Stimulated activated CD4-positive, alpha-beta T cell treated with anti-CD3 and anti-CD28 coated beads, Interleukin-15, amount 100 ng/mL, for 1 hour (primary cell): ENCODE results near the gene CHRDL2.

Experiments used
- DNase-seq, 2 donors: peaks; one replicate each; pipeline ENCODE4 v3.0.0-alpha.2; 2020; ENCODE audit warnings: low read depth in 1 of 2, low spot score in 1 of 2

Gene CHRDL2

GRCh38 chr11:74687237-74688023, 43.8 kb downstream of the CHRDL2 start:
- no peak for DNase-seq

- DNase-seq, result no peak
Observed at GRCh38 chr11:74686792-74687191, 44.4 kb downstream of the CHRDL2 start.

- no peak for DNase-seq
Observed at GRCh38 chr11:74685905-74686304, 45.3 kb downstream of the CHRDL2 start.

DNA sequence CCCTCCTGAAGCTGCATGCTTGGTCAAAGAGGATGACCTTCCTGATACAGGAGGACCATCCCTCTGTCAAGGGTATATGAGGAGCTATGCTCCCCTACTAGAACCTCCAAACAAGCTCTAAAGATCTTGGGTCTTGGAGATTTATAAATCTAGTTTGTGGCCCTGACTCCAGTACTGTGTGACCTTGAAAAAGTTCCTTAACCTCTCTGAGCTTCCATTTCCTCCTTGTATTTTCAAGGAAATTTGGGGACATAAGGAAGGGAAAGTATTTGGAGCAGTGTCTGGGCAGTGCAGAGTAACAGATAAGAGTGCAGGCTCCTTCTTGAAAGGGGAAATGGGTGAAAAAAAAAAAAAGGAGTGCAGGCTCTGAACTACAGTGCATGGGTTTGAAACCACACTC, 45.9 kb downstream of the CHRDL2 start:
- DNase-seq, result no peak

- DNase-seq, result no peak
Observed at GRCh38 chr11:74684661-74685060, 46.6 kb downstream of the CHRDL2 start.

- DNase-seq, result no peak
Observed at GRCh38 chr11:74683941-74684481, 47.2 kb downstream of the CHRDL2 start.

GRCh38 chr11:74683279-74683871, 47.9 kb downstream of the CHRDL2 start:
- DNase-seq, result no peak

DNA sequence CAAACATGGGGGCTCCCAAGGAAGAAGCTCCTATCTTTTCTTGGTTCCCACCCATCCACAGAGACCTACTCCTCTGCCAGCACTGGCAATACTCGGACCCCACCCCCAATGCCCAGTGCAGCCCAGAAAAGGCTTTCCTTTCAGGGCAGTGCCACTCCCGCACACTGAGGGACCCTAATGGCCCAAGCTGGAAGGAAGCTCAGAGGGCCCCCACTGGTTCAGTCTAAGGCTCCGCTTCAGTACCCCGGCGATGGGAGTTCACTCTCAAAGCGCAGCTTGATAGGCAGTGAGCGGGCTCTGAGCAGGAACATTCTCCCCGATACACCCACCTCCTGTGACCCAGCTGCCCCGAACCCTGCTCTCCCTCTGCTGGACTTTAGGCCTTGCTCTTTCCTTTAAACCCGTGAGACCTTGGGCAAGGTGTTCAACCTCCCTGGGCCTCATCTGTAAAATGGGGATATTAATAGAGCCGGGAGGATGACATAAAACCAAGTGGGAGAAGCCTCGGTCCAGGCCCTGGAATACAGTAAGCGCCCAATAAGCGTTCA, 48.4 kb downstream of the CHRDL2 start:
- DNase-seq, result no peak

DNA sequence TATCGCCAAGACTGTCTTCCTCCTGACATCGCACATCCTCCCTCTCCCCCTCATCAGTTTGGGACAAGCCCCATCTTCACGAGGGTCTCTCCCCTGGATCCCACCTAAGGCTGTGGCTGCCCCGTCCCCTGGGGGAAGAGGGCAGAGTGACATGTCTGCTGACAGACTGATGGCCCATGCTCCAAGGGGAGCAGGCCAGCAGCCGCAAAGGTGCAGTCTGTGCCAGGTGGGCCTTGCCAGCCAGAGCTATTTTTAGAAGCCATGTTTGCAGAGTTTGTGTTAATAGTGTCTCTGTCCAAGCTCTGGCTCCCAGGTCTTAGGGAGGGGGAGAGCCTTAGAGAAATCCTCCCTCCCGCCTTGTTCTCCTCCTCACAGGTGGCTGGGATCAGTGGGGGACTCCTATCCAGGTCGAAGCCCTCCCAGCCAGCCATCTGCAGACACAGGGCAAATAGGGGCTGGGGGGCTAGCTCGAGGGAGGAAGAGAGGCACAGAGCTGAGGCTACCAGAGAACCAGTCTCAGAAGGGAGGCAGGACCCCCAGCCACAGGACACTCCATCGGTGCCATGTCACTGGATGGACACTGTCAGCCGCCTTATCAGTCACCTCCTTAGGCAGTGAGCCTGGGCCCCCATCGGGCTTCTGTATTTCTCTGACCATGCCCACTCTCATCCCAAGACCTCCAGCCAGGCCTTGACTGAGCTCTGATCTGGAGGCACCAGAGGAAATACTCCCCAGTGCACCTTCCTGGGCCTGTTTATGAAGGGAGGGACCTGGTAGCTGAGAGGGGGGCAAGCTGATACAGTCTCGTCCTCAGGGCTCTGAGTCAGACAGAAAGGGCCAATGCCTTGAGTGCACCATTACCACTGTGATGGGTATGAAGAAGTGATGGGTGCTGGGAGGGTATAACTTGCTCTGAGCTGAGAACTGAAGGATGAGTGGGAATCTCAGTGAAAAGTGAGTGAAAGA, 49.3 kb downstream of the CHRDL2 start:
- DNase-seq, result no peak

- DNase-seq, result no peak
Observed at GRCh38 chr11:74680703-74681531, 50.3 kb downstream of the CHRDL2 start.

DNA sequence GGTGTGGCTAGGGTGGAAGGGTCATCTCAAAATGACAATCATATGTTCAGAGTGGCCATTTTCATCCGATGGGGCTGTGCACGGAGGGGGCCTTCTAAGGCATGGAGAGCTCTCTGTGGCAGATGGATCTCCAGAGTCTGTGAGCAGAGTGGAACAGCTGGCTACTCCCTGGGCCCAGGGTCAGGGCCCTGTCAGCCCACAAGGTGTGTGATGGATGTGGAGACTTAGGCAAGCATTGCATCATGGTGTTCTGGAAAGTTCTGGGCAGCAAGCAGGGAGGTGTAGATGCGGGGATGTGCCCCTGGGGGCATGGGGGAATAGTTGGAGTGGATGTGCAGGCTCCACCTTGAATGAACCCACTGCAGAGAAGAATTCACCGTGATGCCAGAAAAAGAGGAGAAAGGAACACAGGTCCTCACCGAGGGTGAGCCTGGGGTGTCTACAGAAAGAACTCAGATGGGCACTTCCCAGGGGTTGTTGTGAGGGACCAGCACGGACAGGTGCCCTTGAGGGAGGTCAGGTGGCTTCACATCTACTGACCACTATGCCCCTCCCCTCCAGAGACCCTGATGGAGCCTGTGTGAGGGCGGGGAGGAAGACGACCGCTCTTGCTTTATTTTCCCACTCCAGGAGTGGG, 51.1 kb downstream of the CHRDL2 start:
- DNase-seq, result no peak

DNA sequence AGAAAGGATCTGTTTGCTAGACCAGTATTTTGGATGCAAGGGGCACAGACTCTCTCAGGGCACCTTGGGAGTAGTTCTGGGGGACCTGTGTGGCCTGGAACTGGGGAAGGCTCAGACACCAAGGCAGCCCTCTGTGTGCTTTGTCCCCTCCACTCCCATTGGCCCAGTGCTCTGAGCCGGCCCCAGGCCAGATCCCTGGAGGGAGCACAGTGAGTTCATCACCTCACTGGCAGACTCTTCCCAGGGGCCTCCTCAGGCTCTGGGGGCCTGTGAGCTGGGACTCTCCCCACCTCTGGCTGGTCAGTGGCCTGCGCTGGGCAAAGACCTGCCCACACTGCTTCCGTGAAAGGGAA, 51.7 kb downstream of the CHRDL2 start:
- no peak for DNase-seq

DNA sequence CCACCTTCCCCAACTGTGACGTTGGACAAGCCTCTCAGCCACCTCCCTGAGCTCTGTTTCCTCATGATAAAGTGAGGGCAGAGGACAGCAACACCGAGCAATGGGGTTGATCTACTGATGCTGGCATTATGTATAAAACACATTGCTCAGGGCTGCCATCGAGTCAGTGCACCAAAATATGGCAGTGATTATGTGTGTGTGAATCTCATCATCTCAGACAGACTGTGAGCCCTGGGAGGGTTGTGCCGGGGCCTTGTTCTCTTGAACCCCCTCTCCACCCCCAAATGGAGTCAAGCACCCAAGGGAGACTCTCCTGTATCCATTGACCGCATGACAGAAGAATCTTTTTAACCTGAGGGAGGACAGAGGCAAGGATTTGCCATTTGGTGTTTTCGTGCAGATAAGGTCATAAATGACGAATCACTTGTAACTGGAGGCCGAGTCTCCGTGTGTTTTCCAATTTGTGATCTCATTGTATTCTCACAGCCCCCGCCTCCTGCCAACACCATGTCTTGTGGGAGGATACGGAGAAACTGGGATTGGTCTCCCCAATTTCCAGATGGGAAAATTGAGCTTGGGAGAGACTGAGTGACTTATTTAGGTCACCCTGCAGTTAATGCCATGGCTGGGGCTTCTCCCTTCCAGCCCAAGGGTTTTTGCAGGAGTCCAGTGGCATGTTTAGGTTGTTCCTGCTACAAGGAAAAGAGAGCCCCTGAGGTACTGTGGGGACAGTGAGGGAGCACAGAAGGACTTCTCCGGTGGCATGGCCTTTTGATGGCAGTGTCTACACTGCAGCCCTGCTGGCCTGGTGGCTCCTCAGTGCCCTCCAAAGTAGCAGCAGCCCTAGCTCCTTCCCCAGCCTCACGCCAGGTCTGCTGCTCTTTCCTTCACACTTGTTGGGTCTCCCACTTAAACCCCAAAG, 52.4 kb downstream of the CHRDL2 start:
- no peak for DNase-seq

DNA sequence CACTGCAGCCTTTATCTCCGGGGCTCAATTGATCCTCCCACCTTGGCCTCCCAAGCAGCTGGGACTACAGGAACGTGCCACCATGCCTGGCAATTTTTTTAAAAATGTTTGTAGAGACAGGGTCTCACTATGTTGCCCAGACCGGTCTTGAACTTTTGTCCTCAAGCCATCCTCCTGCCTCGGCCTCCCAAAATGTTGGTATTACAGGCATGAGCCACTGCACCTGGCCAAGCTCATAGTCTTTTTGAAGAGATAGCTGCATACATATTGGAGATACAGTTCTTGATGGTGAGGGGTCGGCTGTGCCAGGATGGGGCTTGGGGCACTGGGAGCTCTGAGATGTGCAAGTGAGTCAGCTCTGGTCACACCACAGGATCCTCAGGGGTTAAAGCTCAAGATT, 53.2 kb downstream of the CHRDL2 start:
- no peak for DNase-seq

GRCh38 chr11:74677131-74677530, 54.1 kb downstream of the CHRDL2 start:
- DNase-seq, result no peak

DNA sequence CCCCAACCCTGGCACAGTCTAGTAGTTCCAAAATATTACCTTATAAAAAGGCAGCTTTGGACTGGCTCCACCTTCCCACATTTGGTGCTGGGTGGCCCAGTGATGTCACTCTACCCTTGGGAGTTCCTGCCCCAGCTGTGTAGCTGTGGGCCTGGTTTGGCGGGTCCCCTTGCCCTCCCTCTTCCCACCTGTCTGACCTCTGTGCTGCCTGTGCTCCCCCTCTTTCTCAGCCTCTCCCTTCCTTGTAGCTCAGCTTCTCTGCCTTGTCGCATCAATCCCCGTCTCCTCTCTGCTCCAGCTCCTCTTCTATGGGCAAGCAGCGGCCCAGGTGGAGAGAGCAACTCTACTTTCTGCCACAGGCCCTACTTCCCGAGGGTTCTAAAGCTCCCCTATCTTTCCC, 54.6 kb downstream of the CHRDL2 start:
- DNase-seq, result no peak

- no peak for DNase-seq
Observed at GRCh38 chr11:74675761-74676160, 55.5 kb downstream of the CHRDL2 start.

GRCh38 chr11:74673693-74674360, 57.4 kb downstream of the CHRDL2 start:
- DNase-seq, result no peak
